Type B pancreatic cell (in vitro differentiated cells): Measurements from ENCODE around the gene GRIK5. TPM values are rescaled to one million over a fixed set of nuclear protein-coding genes. Genes with fewer than 3 reads are reported as not detected.

Experiments used
- DNase-seq: peaks from one replicate; pipeline ENCODE4 v3.0.0; 2021; ENCODE audit warnings: mixed read lengths; ENCODE audit not compliant: unreplicated experiment; ENCODE audit errors: extremely low spot score
- H3K27ac Mint-ChIP-seq: 2 replicates; pipeline ENCODE4 v1.8.0; 2021; ENCODE audit warnings: mild to moderate bottlenecking, mixed read lengths
- H3K27me3 Mint-ChIP-seq: 2 replicates; pipeline ENCODE4 v1.8.0; 2021; ENCODE audit warnings: mixed read lengths
- H3K36me3 Mint-ChIP-seq: 2 replicates; pipeline ENCODE4 v1.8.0; 2021; ENCODE audit warnings: mixed read lengths
- H3K4me1 Mint-ChIP-seq: one replicate; pipeline ENCODE4 v1.8.0; 2021; ENCODE audit warnings: mixed read lengths; ENCODE audit not compliant: unreplicated experiment
- H3K4me3 Mint-ChIP-seq: 2 replicates; pipeline ENCODE4 v1.8.0; 2021; ENCODE audit warnings: mild to moderate bottlenecking, mixed read lengths
- H3K9me3 Mint-ChIP-seq: 2 replicates; pipeline ENCODE4 v1.8.0; 2021; ENCODE audit warnings: mixed read lengths
- CTCF ChIP-seq: fragments of 200-600 bp; sonication (generic); conservative IDR thresholded peaks from 2 replicates; pipeline ENCODE4 v1.5.0; 2021; ENCODE audit warnings: antibody characterized with exemption, mild to moderate bottlenecking
- total RNA-seq: library from RNA; stranded (reverse); gene quantifications from 2 replicates; pipeline ENCODE4 v1.2.1, GENCODE V29; 2021; ENCODE audit warnings: low replicate concordance

Gene GRIK5
- total RNA-seq, 1 donor from 2014 or later, result 5.8 TPM

DNA sequence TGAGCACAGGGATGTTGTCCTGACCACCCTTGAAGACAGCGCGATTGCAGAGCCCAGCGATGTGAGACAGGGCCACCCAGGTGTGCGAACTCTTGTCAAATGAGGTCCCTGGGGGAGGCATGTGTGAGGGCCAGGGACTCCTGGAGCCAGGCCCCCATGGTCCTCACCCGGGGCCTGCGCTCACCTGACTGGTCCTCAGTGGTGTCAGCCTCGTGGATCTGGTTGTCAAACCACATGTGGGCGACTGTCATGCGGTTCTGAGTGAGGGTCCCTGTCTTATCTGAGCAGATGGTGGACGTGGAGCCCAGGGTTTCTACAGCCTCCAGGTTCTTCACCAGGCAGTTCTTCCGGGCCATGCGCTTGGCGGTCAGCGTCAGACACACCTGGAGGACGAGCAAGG is 88.3 kb downstream of the GRIK5 start:
- no peak overlapping the region for H3K4me3 Mint-ChIP-seq
- no peak overlapping the region for H3K27ac Mint-ChIP-seq
- H3K27me3 Mint-ChIP-seq, result no peaks in the 10 kb centered on the region
- TF ChIP-seq CTCF, result no peak
- no peaks in the 10 kb centered on the region for H3K36me3 Mint-ChIP-seq
- H3K9me3 Mint-ChIP-seq, result no peaks in the 10 kb centered on the region
- H3K4me1 Mint-ChIP-seq, result no peaks in the 10 kb centered on the region
- DNase-seq, result no peak

DNA sequence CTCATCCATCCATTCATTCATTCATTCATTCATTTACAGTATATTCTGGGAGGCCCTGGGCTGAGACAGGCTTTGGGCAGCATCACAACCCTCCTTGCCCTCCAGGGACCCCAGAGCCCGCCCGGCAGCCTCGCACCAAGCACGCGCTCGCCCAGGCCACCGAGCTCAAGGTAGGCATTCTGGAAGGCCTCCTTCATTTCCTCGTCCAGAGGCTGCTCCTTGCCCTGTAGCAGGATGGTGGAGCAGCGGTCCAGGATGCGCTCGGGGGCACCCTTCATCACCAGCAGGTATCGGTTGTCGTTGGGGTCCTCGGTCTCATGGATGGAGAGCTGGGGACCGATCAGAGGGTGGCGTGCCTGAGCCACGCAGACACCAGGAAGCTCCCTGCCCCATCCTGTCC is 91.5 kb downstream of the GRIK5 start:
- Mint-ChIP-seq H3K36me3 (no peaks in the 10 kb centered on the region), H3K27ac (no peak overlapping the region), H3K9me3 (no peaks in the 10 kb centered on the region), H3K4me3 (no peak overlapping the region), H3K27me3 (no peaks in the 10 kb centered on the region), H3K4me1 (no peaks in the 10 kb centered on the region)
- TF ChIP-seq CTCF, result no peak
- DNase-seq, result no peak

DNA sequence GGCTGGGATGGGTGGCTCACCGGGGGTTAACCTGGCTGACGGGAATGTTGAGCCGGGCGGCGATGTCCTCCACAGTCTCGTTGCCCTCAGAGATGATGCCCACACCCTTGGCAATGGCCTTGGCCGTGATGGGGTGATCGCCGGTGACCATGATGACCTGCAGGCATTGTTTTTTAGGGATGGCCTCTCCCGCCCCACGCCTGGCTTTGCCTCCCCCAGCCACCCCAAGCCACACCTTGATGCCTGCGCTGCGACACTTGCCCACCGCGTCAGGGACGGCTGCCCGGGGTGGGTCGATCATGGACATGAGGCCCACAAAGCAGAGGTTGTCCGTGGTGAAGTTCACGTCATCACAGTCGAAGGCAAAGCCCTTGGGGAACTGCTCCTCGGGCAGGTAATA is 92.1 kb downstream of the GRIK5 start:
- no peak for DNase-seq
- Mint-ChIP-seq H3K36me3 (no peaks in the 10 kb centered on the region), H3K27ac (no peak overlapping the region), H3K4me3 (no peak overlapping the region), H3K9me3 (no peaks in the 10 kb centered on the region), H3K27me3 (no peaks in the 10 kb centered on the region), H3K4me1 (no peaks in the 10 kb centered on the region)
- no peak for TF ChIP-seq CTCF

DNA sequence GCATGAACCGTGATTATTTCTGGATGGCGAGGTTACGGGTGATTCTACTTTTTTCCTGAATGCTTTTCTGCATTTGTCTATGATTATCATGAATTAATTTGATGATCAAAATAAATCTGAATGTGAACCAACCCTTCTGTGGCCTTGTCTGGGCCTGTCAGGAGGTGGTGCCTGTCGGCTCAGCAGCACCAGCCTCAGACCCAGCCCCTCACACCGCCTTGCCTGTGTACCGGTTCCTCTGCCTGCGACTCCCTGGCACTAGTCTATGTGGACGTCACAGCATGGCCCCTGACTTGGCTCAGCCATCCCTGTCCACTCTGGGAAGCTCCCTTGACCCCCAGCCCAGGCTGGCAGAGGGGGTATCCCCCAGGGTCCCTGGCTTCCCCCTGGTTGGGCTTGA is 95.4 kb downstream of the GRIK5 start:
- Mint-ChIP-seq H3K4me3 (no peak overlapping the region), H3K9me3 (no peaks in the 10 kb centered on the region), H3K27ac (no peak overlapping the region), H3K36me3 (no peaks in the 10 kb centered on the region), H3K27me3 (peaks cover 3% of the 10 kb centered on the region), H3K4me1 (no peaks in the 10 kb centered on the region)
- TF ChIP-seq CTCF, result no peak
- DNase-seq, result no peak

GRCh38 chr19:41971363-41971762 is 98.6 kb downstream of the GRIK5 start:
- TF ChIP-seq CTCF, result no peak
- Mint-ChIP-seq H3K4me1 (no peaks in the 10 kb centered on the region), H3K4me3 (no peak overlapping the region), H3K27ac (no peak overlapping the region), H3K36me3 (no peaks in the 10 kb centered on the region), H3K27me3 (peaks cover 12% of the 10 kb centered on the region), H3K9me3 (no peaks in the 10 kb centered on the region)
- DNase-seq, result no peak
